ENCODE data around the gene KCNK15. TPM values are rescaled to one million over a fixed set of nuclear protein-coding genes. Genes with fewer than 3 reads are reported as not detected.

Gene KCNK15
- total RNA-seq, 1 experiment from 2014 or later, result 0.33 TPM

- no peak overlapping the region for H3K14ac ChIP-seq (ENCODE audit: insufficient read depth, low read length)
- no peak for DNase-seq
- no peak overlapping the region for H2BK120ac ChIP-seq (ENCODE audit: low read depth, low read length, poor library complexity, severe bottlenecking)
- no peak overlapping the region for H3K18ac ChIP-seq (ENCODE audit: insufficient read length, low read depth, low read length)
- peaks cover 3% of the 10 kb centered on the region for H3K23me2 ChIP-seq (ENCODE audit: insufficient read length, low read depth, low read length, poor library complexity, severe bottlenecking)
- no peak for TF ChIP-seq CTCF (conservative IDR thresholded peaks at IDR 0.05)
- no peak overlapping the region for H2BK5ac ChIP-seq (ENCODE audit: insufficient read length, low read length)
- H3K27ac ChIP-seq (ENCODE audit: insufficient read length, low read depth, low read length), result no peak overlapping the region
- WGBS (ENCODE audit: extremely low coverage, insufficient read length, low lambda C conversion rate), result no CpG with 5 or more reads among the region's 3 CpGs
- peaks cover 16 to 25% of the 10 kb centered on the region in 2 experiments for H3K4me1 Mint-ChIP-seq
- H2BK15ac ChIP-seq (ENCODE audit: low read depth, low read length), result no peak overlapping the region
- H4K20me1 ChIP-seq (ENCODE audit: control insufficient read depth, insufficient read depth, insufficient read length), result no peaks in the 10 kb centered on the region
- no peak overlapping the region for H3K23ac ChIP-seq (ENCODE audit: insufficient read length, low read depth, low read length)
- H2AK5ac ChIP-seq (ENCODE audit: insufficient read length, low read length), result no peak overlapping the region
- no peak overlapping the region for H2BK12ac ChIP-seq (ENCODE audit: insufficient read length, low read depth, low read length)
- no peak overlapping the region for H3K27ac Mint-ChIP-seq
- H3K56ac ChIP-seq (ENCODE audit: insufficient read length, low read depth, low read length), result no peak overlapping the region
- H3K4me2 ChIP-seq (ENCODE audit: insufficient read depth, insufficient read length, low read length), result no peak overlapping the region
- no peak overlapping the region for H3K4ac ChIP-seq (ENCODE audit: low read depth, low read length)
- H4K8ac ChIP-seq (replicated peaks; ENCODE audit: insufficient read length, low read depth, low read length), result no peak overlapping the region
- H3K79me1 ChIP-seq (ENCODE audit: insufficient read depth, low read depth, low read length, poor library complexity, severe bottlenecking), result no peaks in the 10 kb centered on the region
- H3K4me1 ChIP-seq (ENCODE audit: insufficient read depth, low read length), result no peaks in the 10 kb centered on the region; the same call in 1 of the 2 replicates
- no peaks in the 10 kb centered on the region for H3K9me3 ChIP-seq (ENCODE audit: control insufficient read depth, low read depth, low read length)
- no peaks in the 10 kb centered on the region for H3K27me3 ChIP-seq (ENCODE audit: insufficient read depth, low read length)
- H2AFZ ChIP-seq (ENCODE audit: low read length), result no peak overlapping the region
- no peak overlapping the region for H3T11ph ChIP-seq (ENCODE audit: low read length)
- no peak overlapping the region for H3K4me3 Mint-ChIP-seq
- H4K91ac ChIP-seq (ENCODE audit: insufficient read length, low read depth, low read length), result no peak overlapping the region
- H3K9ac ChIP-seq (ENCODE audit: extremely low read depth, insufficient read length, low read length), result no peak overlapping the region
- H3K36me3 Mint-ChIP-seq (ENCODE audit: insufficient read depth in 1 of 3, low read depth in 3 of 3), result peaks cover 0 to 11% (median 0%) of the 10 kb centered on the region in 3 experiments; a peak in 4 of 7 replicates
- no peak overlapping the region for H2BK20ac ChIP-seq (ENCODE audit: low read depth, low read length, poor library complexity, severe bottlenecking)
- no peaks in the 10 kb centered on the region for H3K9me3 Mint-ChIP-seq
- no peaks in the 10 kb centered on the region for H3K27me3 Mint-ChIP-seq (ENCODE audit: low read depth)
- H4K5ac ChIP-seq (ENCODE audit: insufficient read length, low read depth, low read length), result no peak overlapping the region
- no peaks in the 10 kb centered on the region for H3K79me2 ChIP-seq (ENCODE audit: insufficient read depth, low read length)
Measured at GRCh38 chr20:44761423-44761822, 15.8 kb downstream of the KCNK15 start.
